Muscle of arm (tissue), 12 donors: ENCODE data around the gene SPTB. TPM values are rescaled to one million over a fixed set of nuclear protein-coding genes. Genes with fewer than 3 reads are reported as not detected.

Experiments
- DNase-seq: peaks from one replicate; pipeline ENCODE4 v3.0.0-alpha.2; 2013
- polyA plus RNA-seq, 12 donors: library from polyadenylated mRNA; unstranded; fragments of 120-200 nt; gene quantifications; one replicate each; pipeline ENCODE4 v1.2.1, GENCODE V29; 2013; ENCODE audit not compliant: insufficient read length in 12 of 12

Gene SPTB
- polyA plus RNA-seq, 12 donors: 51.9 to 666 (median 148) TPM

- no peak for DNase-seq
Measured at GRCh38 chr14:64768401-64769095, 111.2 kb downstream of the SPTB start.

GRCh38 chr14:64767215-64767964 lies 112.3 kb downstream of the SPTB start:
- DNase-seq: no peak

- DNase-seq: no peak
Measured at GRCh38 chr14:64766430-64767151, 113.1 kb downstream of the SPTB start.

GRCh38 chr14:64765740-64766302 lies 113.9 kb downstream of the SPTB start:
- DNase-seq: no peak

- peak; percentile 90 for DNase-seq
Measured at GRCh38 chr14:64764641-64765520, 114.8 kb downstream of the SPTB start.

GRCh38 chr14:64763801-64764621 lies 115.7 kb downstream of the SPTB start:
- no peak for DNase-seq

GRCh38 chr14:64763085-64763782 lies 116.5 kb downstream of the SPTB start:
- no peak for DNase-seq

GRCh38 chr14:64762044-64763034 lies 117.4 kb downstream of the SPTB start:
- DNase-seq: peak; percentile 82

- DNase-seq: no peak
Measured at GRCh38 chr14:64761441-64762043, 118.2 kb downstream of the SPTB start.

- DNase-seq: no peak
Measured at GRCh38 chr14:64760916-64761315, 118.8 kb downstream of the SPTB start.

GRCh38 chr14:64760146-64760755 lies 119.5 kb downstream of the SPTB start:
- no peak for DNase-seq

GRCh38 chr14:64759555-64759938 lies 120.2 kb downstream of the SPTB start:
- no peak for DNase-seq

- peak; percentile 69 for DNase-seq
Measured at GRCh38 chr14:64758691-64759554, 120.8 kb downstream of the SPTB start.

GRCh38 chr14:64758025-64758521 lies 121.6 kb downstream of the SPTB start:
- peak; percentile 31 for DNase-seq

GRCh38 chr14:64757601-64758000 lies 122.1 kb downstream of the SPTB start:
- no peak for DNase-seq

GRCh38 chr14:64756712-64757111 lies 123.0 kb downstream of the SPTB start:
- no peak for DNase-seq
